Endothelial cell of umbilical vein (primary cell): ENCODE data around the gene TDP1. TPM values are rescaled to one million over a fixed set of nuclear protein-coding genes. Genes with fewer than 3 reads are reported as not detected.

Experiments used
- BruUV-seq: library from RNA; stranded (reverse); fragments of 400-500 nt; replicated peaks from 2 replicates; lab custom pipeline; 2021; lab: Mats Ljungman, UMichigan
- CTCF ChIA-PET: fragments of 300-600, 350-600 bp; sonication (Branson Sonifier 250); formaldehyde crosslinking; loops from one replicate; lab custom pipeline; 2021; ENCODE audit warnings: antibody characterized with exemption, inconsistent platforms; lab: Charles Lee
- POLR2A ChIA-PET: fragments of 300-600, 350-600 bp; sonication (Branson Sonifier 250); formaldehyde crosslinking; loops from one replicate; lab custom pipeline; 2021; ENCODE audit warnings: antibody characterized with exemption, inconsistent platforms; lab: Charles Lee
- DNase-seq: peaks from one replicate; pipeline ENCODE4 v3.0.0-alpha.2; 2011; ENCODE audit warnings: low read depth, low spot score
- FAIRE-seq: peaks from 2 replicates; lab custom pipeline; 2011; peaks lifted over from hg19 to GRCh38; lab: Jason Lieb, UNC
- H2AFZ ChIP-seq: 2 replicates; pipeline ENCODE4 v1.6.0; 2012; ENCODE audit warnings: low read depth, low read length, control low read depth, inconsistent platforms
- H3K27ac ChIP-seq: 2 replicates; pipeline ENCODE4 v1.5.1; 2011; ENCODE audit warnings: low read depth, mild to moderate bottlenecking, control low read depth, low read length, moderate library complexity; ENCODE audit not compliant: insufficient read depth
- H3K27me3 ChIP-seq, 2 experiments: 2 replicates each; pipeline versions ENCODE4 v1.6.0 to v1.6.1; 2011; ENCODE audit warnings: low read length in 2 of 2, mixed read lengths in 1 of 2; ENCODE audit not compliant: control insufficient read depth in 2 of 2, insufficient read depth in 2 of 2
- H3K36me3 ChIP-seq, 2 experiments: 2 replicates in 1 of 2; 3 replicates in 1 of 2; pipeline ENCODE4 v1.5.1; 2011; ENCODE audit warnings: low read length in 2 of 2, mild to moderate bottlenecking in 1 of 2, moderate library complexity in 1 of 2; ENCODE audit not compliant: control insufficient read depth in 2 of 2, insufficient read depth in 2 of 2; ENCODE audit errors: extremely low read depth in 1 of 2
- H3K4me1 ChIP-seq: 3 replicates; pipeline ENCODE4 v1.5.1; 2011; ENCODE audit warnings: mild to moderate bottlenecking, low read length; ENCODE audit not compliant: control insufficient read depth, insufficient read depth; ENCODE audit errors: extremely low read depth
- H3K4me2 ChIP-seq: 2 replicates; pipeline ENCODE4 v1.6.1; 2011; ENCODE audit warnings: low read length, control low read depth, mixed read lengths; ENCODE audit not compliant: insufficient read depth
- H3K4me3 ChIP-seq, 3 experiments: fragments of 200-600 bp in 1 of 3; sonication (generic), shearing (Covaris generic) in 1 of 3; replicated peaks in 1 of 3; 2 replicates each; pipeline ENCODE4 v1.5.1; 2011 to 2016; ENCODE audit warnings: control low read depth in 3 of 3, low read length in 3 of 3, mild to moderate bottlenecking in 2 of 3, inconsistent platforms in 1 of 3, low read depth in 1 of 3, moderate library complexity in 1 of 3; ENCODE audit not compliant: insufficient read depth in 1 of 3
- H3K79me2 ChIP-seq: 2 replicates; pipeline ENCODE4 v1.6.0; 2012; ENCODE audit warnings: low read length, inconsistent platforms; ENCODE audit not compliant: control insufficient read depth, insufficient read depth
- H3K9ac ChIP-seq: replicated peaks from 2 replicates; pipeline ENCODE3; 2011; ENCODE audit warnings: low read length, control low read depth; ENCODE audit not compliant: insufficient read depth; ENCODE audit errors: extremely low read depth
- H3K9me1 ChIP-seq: replicated peaks from 3 replicates; pipeline ENCODE4 v1.6.0; 2011; ENCODE audit warnings: mild to moderate bottlenecking, low read length; ENCODE audit not compliant: control insufficient read depth, insufficient read depth; ENCODE audit errors: extremely low read depth
- H3K9me3 ChIP-seq: replicated peaks from 2 replicates; pipeline ENCODE4 v1.5.1; 2012; ENCODE audit warnings: low read length, inconsistent platforms; ENCODE audit not compliant: control insufficient read depth, insufficient read depth
- H4K20me1 ChIP-seq: replicated peaks from 2 replicates; pipeline ENCODE3; 2011; ENCODE audit warnings: mild to moderate bottlenecking, low read length; ENCODE audit not compliant: control insufficient read depth, insufficient read depth; ENCODE audit errors: extremely low read depth
- CTCF ChIP-seq, 2 donors: IDR thresholded peaks; 1 replicate in 1 of 2; 2 replicates in 1 of 2; pipeline ENCODE4 v1.5.1; 2011; ENCODE audit warnings: low read length in 2 of 2, mild to moderate bottlenecking in 2 of 2, moderate library complexity in 2 of 2, control low read depth in 1 of 2, inconsistent platforms in 1 of 2, low read depth in 1 of 2; ENCODE audit not compliant: insufficient read depth in 1 of 2; ENCODE audit errors: extremely low read depth in 1 of 2
- EZH2 ChIP-seq: IDR thresholded peaks from 2 replicates; pipeline ENCODE4 v1.6.1; 2012; ENCODE audit warnings: borderline replicate concordance, low read depth, mild to moderate bottlenecking, moderate library complexity, low read length, inconsistent platforms; ENCODE audit not compliant: severe bottlenecking
- FOS ChIP-seq: IDR thresholded peaks from 2 replicates; pipeline ENCODE4 v1.6.1; 2011; ENCODE audit warnings: mild to moderate bottlenecking, low read length, moderate library complexity, borderline replicate concordance; ENCODE audit not compliant: insufficient read depth
- GATA2 ChIP-seq: IDR thresholded peaks from 2 replicates; pipeline ENCODE4 v1.7.0; 2011; ENCODE audit warnings: low read depth, mild to moderate bottlenecking, moderate library complexity, mixed read lengths, low read length; ENCODE audit not compliant: insufficient read length, insufficient read depth
- JUN ChIP-seq: IDR thresholded peaks from 2 replicates; pipeline ENCODE4 v1.6.1; 2011; ENCODE audit warnings: borderline replicate concordance, low read depth; ENCODE audit not compliant: insufficient read length, insufficient read depth
- MAX ChIP-seq: IDR thresholded peaks from 2 replicates; pipeline ENCODE4 v1.6.1; 2011; ENCODE audit not compliant: insufficient read depth, insufficient read length
- MYC ChIP-seq: IDR thresholded peaks from one replicate; pipeline ENCODE4 v1.6.1; 2011; ENCODE audit warnings: mild to moderate bottlenecking, low read depth, low read length
- POLR2A ChIP-seq: IDR thresholded peaks from 2 replicates; pipeline ENCODE4 v1.6.1; 2012; ENCODE audit warnings: low read depth, mild to moderate bottlenecking, control low read depth, low read length
- POLR2AphosphoS5 ChIP-seq: IDR thresholded peaks from 2 replicates; pipeline ENCODE4 v1.6.1; 2012; ENCODE audit warnings: low read depth, mild to moderate bottlenecking, control low read depth, low read length, moderate library complexity; ENCODE audit not compliant: insufficient read depth
- dilution Hi-C: fragments of 300-500 bp; cut with MboI; formaldehyde crosslinking; loops from one replicate; pipeline ENCODE4 v1.15.0; 2019; ENCODE audit warnings: low sequenced_read_pairs; ENCODE audit not compliant: extremely low pct_ligation_motif_present
- intact Hi-C: fragments of 100-400 bp; cut with micrococcal nuclease; formaldehyde crosslinking; loops from one replicate; pipeline ENCODE4 v1.10.0; 2022
- polyA plus RNA-seq, 4 experiments: library from polyadenylated mRNA; depleted of rRNA in 3 of 4; stranded (reverse) in 3 of 4; unstranded in 1 of 4; fragments of >200 nt; gene quantifications; 2 replicates each; pipeline versions ENCODE4 v1.2.1 to v1.2.3, GENCODE V29; 2011 to 2012; ENCODE audit warnings: missing spikeins in 1 of 4
- total RNA-seq: library from RNA; stranded (reverse); gene quantifications from 2 replicates; pipeline ENCODE4 v1.2.3, GENCODE V29; 2021

TDP1 gene
- total and polyA plus RNA-seq, 2 donors (not counting 3 experiments of a cell fraction or from before 2014, with no cell fraction given) = 14.1 to 30.5 TPM

- Histone ChIP-seq H3K79me2 (no peaks in the 10 kb centered on the region), H3K36me3 (no peaks in the 10 kb centered on the region), H3K4me2 (no peak overlapping the region), H3K9ac (no peak overlapping the region), H3K9me1 (no peaks in the 10 kb centered on the region), H4K20me1 (no peaks in the 10 kb centered on the region), H3K9me3 (no peaks in the 10 kb centered on the region), H2AFZ (no peak overlapping the region), H3K4me3 (no peak overlapping the region), H3K27ac (no peak overlapping the region), H3K4me1 (no peaks in the 10 kb centered on the region), H3K27me3 (no peaks in the 10 kb centered on the region)
- no TSS peak for BruUV-seq
- POLR2A ChIA-PET = no interaction called here
- intact Hi-C loops (loop anchor here (1.0 to 10.0 kb wide), 3 partner anchors 138 to 1246 kb away; no protein-coding TSS in a partner anchor), dilution Hi-C loops (no loop called here)
- DNase-seq (no peak), FAIRE-seq (no peak)
- TF ChIP-seq MYC (no peak), POLR2AphosphoS5 (no peak)
- CTCF ChIA-PET = interaction anchor here (0.6 to 1.5 kb wide), 6 partner anchors 11 to 884 kb away, joined by 3 to 9 read pairs (median 4); no protein-coding TSS in a partner anchor
These were observed 45.1 kb upstream of the TDP1 start for GRCh38 chr14:89910691-89911009.

GRCh38 chr14:89911010-89911919 lies 44.5 kb upstream of the TDP1 start:
- no peak overlapping the region for H3K27ac ChIP-seq
- no peak overlapping the region for H2AFZ ChIP-seq
- CTCF ChIA-PET = interaction anchor here (0.6 to 2.9 kb wide), 9 partner anchors 12 to 884 kb away, joined by 3 to 18 read pairs (median 4); no protein-coding TSS in a partner anchor
- no TSS peak for BruUV-seq
- H3K4me1 ChIP-seq = no peaks in the 10 kb centered on the region
- H3K9ac ChIP-seq = no peak overlapping the region
- dilution Hi-C loops = no loop called here
- no peaks in the 10 kb centered on the region for H3K79me2 ChIP-seq
- POLR2A ChIA-PET = no interaction called here
- no peaks in the 10 kb centered on the region for H3K9me3 ChIP-seq
- H3K9me1 ChIP-seq = no peaks in the 10 kb centered on the region
- H3K36me3 ChIP-seq = no peaks in the 10 kb centered on the region
- peak; percentile 49 for DNase-seq
- intact Hi-C loops = loop anchor here (1.0 to 10.0 kb wide), 3 partner anchors 139 to 1246 kb away; no protein-coding TSS in a partner anchor
- no peak for FAIRE-seq
- H3K27me3 ChIP-seq = no peaks in the 10 kb centered on the region
- no peak overlapping the region for H3K4me3 ChIP-seq
- no peaks in the 10 kb centered on the region for H4K20me1 ChIP-seq
- TF ChIP-seq JUN = no peak
- no peak for TF ChIP-seq EZH2
- no peak for TF ChIP-seq FOS
- TF ChIP-seq CTCF (IDR thresholded peaks at IDR 0.05; ENCODE audit: extremely low read depth in 1 of 2, insufficient read depth in 1 of 2, low read depth in 1 of 2, low read length in 2 of 2) = no peak
- TF ChIP-seq POLR2A = no peak
- TF ChIP-seq GATA2 = no peak
- no peak for TF ChIP-seq MYC
- no peak for TF ChIP-seq MAX
- no peak for TF ChIP-seq POLR2AphosphoS5
- no peak overlapping the region for H3K4me2 ChIP-seq
